Nephron progenitor cell (in vitro differentiated cells): ENCODE measurements around the gene PROZ.

Experiments
- DNase-seq: peaks from one replicate; pipeline ENCODE4 v3.0.0; 2021
- H3K27ac Mint-ChIP-seq: 2 replicates; pipeline ENCODE4 v1.8.0; 2021; ENCODE audit warnings: mild to moderate bottlenecking, moderate library complexity, mixed read lengths
- H3K27me3 Mint-ChIP-seq: 2 replicates; pipeline ENCODE4 v1.8.0; 2021; ENCODE audit warnings: mild to moderate bottlenecking, low read depth, mixed read lengths; ENCODE audit not compliant: poor library complexity
- H3K36me3 Mint-ChIP-seq: 2 replicates; pipeline ENCODE4 v1.8.0; 2021; ENCODE audit warnings: low read depth, mixed read lengths
- H3K4me1 Mint-ChIP-seq: 2 replicates; pipeline ENCODE4 v1.8.0; 2021; ENCODE audit warnings: mixed read lengths
- H3K4me3 Mint-ChIP-seq: 2 replicates; pipeline ENCODE4 v1.8.0; 2021; ENCODE audit warnings: mild to moderate bottlenecking, moderate library complexity, mixed read lengths
- H3K9me3 Mint-ChIP-seq: 2 replicates; pipeline ENCODE4 v1.8.0; 2021; ENCODE audit warnings: mild to moderate bottlenecking, moderate library complexity, mixed read lengths
- TF ChIP-seq, protein P1 (sequence below): fragments of 200-600 bp; sonication (generic); IDR thresholded peaks from 2 replicates; pipeline ENCODE4 v1.5.0; 2021; ENCODE audit warnings: antibody characterized with exemption

PROZ gene

GRCh38 chr13:113202912-113203311 is 44.5 kb downstream of the PROZ start:
- TF ChIP-seq, protein P1, sequence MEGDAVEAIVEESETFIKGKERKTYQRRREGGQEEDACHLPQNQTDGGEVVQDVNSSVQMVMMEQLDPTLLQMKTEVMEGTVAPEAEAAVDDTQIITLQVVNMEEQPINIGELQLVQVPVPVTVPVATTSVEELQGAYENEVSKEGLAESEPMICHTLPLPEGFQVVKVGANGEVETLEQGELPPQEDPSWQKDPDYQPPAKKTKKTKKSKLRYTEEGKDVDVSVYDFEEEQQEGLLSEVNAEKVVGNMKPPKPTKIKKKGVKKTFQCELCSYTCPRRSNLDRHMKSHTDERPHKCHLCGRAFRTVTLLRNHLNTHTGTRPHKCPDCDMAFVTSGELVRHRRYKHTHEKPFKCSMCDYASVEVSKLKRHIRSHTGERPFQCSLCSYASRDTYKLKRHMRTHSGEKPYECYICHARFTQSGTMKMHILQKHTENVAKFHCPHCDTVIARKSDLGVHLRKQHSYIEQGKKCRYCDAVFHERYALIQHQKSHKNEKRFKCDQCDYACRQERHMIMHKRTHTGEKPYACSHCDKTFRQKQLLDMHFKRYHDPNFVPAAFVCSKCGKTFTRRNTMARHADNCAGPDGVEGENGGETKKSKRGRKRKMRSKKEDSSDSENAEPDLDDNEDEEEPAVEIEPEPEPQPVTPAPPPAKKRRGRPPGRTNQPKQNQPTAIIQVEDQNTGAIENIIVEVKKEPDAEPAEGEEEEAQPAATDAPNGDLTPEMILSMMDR: no peak
- Mint-ChIP-seq H3K27me3 (peaks cover 3% of the 10 kb centered on the region), H3K4me3 (no peak overlapping the region), H3K9me3 (no peaks in the 10 kb centered on the region), H3K27ac (peak overlapping the region; percentile 17), H3K4me1 (peaks cover 26% of the 10 kb centered on the region), H3K36me3 (peaks cover 27% of the 10 kb centered on the region)
- no peak for DNase-seq

- no peaks in the 10 kb centered on the region for H3K9me3 Mint-ChIP-seq
- H3K36me3 Mint-ChIP-seq: peaks cover 22% of the 10 kb centered on the region
- DNase-seq: no peak
- peaks cover 27% of the 10 kb centered on the region for H3K4me1 Mint-ChIP-seq
- TF ChIP-seq, protein P1: no peak
- no peak overlapping the region for H3K27ac Mint-ChIP-seq
- peaks cover 3% of the 10 kb centered on the region for H3K27me3 Mint-ChIP-seq
- no peak overlapping the region for H3K4me3 Mint-ChIP-seq
Observed at GRCh38 chr13:113203507-113204377, 45.3 kb downstream of the PROZ start.

- peaks cover 27% of the 10 kb centered on the region for H3K4me1 Mint-ChIP-seq
- TF ChIP-seq, protein P1: no peak
- DNase-seq: no peak
- peaks cover 22% of the 10 kb centered on the region for H3K36me3 Mint-ChIP-seq
- no peak overlapping the region for H3K27ac Mint-ChIP-seq
- H3K9me3 Mint-ChIP-seq: no peaks in the 10 kb centered on the region
- H3K27me3 Mint-ChIP-seq: peaks cover 3% of the 10 kb centered on the region
- no peak overlapping the region for H3K4me3 Mint-ChIP-seq
Observed at GRCh38 chr13:113204378-113204734, 45.9 kb downstream of the PROZ start.

DNA sequence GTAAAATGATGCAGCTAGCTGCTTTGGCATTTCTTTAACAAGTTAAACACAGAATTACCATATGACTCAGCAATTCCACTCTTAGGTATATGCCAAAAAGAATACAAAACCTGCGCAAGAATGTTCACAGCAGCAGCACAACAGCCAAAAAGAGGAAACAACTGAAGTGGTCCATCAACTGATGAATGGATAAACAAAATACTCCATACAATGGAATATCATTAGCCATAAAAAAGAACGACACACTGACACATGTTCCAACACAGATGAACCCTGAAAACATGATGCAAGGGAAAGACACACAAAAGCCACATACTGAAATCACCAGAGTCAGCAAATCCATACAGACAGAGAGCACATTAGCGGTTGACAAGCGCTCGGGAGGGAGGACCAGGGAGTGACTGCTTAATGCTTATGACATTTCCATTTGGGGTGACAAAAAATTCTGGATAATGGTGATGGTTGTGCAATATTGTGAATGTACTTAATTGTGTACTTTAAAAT is 47.0 kb downstream of the PROZ start:
- TF ChIP-seq, protein P1: no peak
- no peak overlapping the region for H3K4me3 Mint-ChIP-seq
- no peaks in the 10 kb centered on the region for H3K9me3 Mint-ChIP-seq
- H3K36me3 Mint-ChIP-seq: peaks cover 17% of the 10 kb centered on the region
- H3K4me1 Mint-ChIP-seq: peaks cover 32% of the 10 kb centered on the region
- DNase-seq: no peak
- no peak overlapping the region for H3K27ac Mint-ChIP-seq
- peaks cover 3% of the 10 kb centered on the region for H3K27me3 Mint-ChIP-seq

GRCh38 chr13:113207460-113207859 is 49.0 kb downstream of the PROZ start:
- H3K27ac Mint-ChIP-seq: peak overlapping the region; percentile 45
- H3K27me3 Mint-ChIP-seq: no peaks in the 10 kb centered on the region
- H3K4me1 Mint-ChIP-seq: peaks cover 50% of the 10 kb centered on the region
- H3K36me3 Mint-ChIP-seq: peaks cover 30% of the 10 kb centered on the region
- no peak for DNase-seq
- H3K4me3 Mint-ChIP-seq: peak overlapping the region; percentile 90
- H3K9me3 Mint-ChIP-seq: no peaks in the 10 kb centered on the region
- TF ChIP-seq, protein P1: no peak
